OCI-LY3 (cell line): ENCODE results near the gene MARCHF3.

Source experiments
- H2AFZ ChIP-seq: fragments of 200-600, 300-600 bp; shearing (Covaris generic); 2 replicates; pipeline ENCODE4 v1.6.0; 2014; ENCODE audit warnings: antibody characterized with exemption, low read depth, low read length
- H3K27ac ChIP-seq: fragments of 200-600, 300-600 bp; sonication (generic); 2 replicates; pipeline ENCODE4 v1.5.1; 2014; ENCODE audit warnings: mild to moderate bottlenecking, low read length, moderate library complexity, mixed read lengths
- H3K27me3 ChIP-seq: fragments of 200-600, 300-600 bp; sonication (generic); 2 replicates; pipeline ENCODE4 v1.6.1; 2014; ENCODE audit warnings: low read depth, low read length, mixed read lengths
- H3K36me3 ChIP-seq: fragments of 200-600, 300-600 bp; sonication (generic); replicated peaks from 2 replicates; pipeline ENCODE3; 2014; ENCODE audit warnings: low read depth, low read length, mixed read lengths
- H3K4me1 ChIP-seq: fragments of 300-600, 200-600 bp; sonication (generic); 2 replicates; pipeline ENCODE4 v1.6.1; 2014; ENCODE audit warnings: low read length, mixed read lengths
- H3K4me2 ChIP-seq: fragments of 200-600, 300-600 bp; sonication (generic); 2 replicates; pipeline ENCODE4 v1.6.1; 2014; ENCODE audit warnings: low read length, mixed read lengths
- H3K4me3 ChIP-seq: fragments of 300-600, 200-600 bp; sonication (generic); 2 replicates; pipeline ENCODE4 v1.5.1; 2014; ENCODE audit warnings: antibody characterized with exemption, mild to moderate bottlenecking, low read length, moderate library complexity
- H3K79me2 ChIP-seq: fragments of 300-600, 200-600 bp; shearing (Covaris generic); 2 replicates; pipeline ENCODE4 v1.6.1; 2014; ENCODE audit warnings: mild to moderate bottlenecking, low read length, mixed read lengths
- H3K9ac ChIP-seq: fragments of 300-600, 200-600 bp; shearing (Covaris generic); 2 replicates; pipeline ENCODE4 v1.6.0; 2014; ENCODE audit warnings: mild to moderate bottlenecking, low read length, moderate library complexity
- H3K9me3 ChIP-seq: fragments of 200-600, 300-600 bp; shearing (Covaris generic); 2 replicates; pipeline ENCODE4 v1.6.1; 2014; ENCODE audit warnings: low read length, mixed read lengths; ENCODE audit not compliant: insufficient read depth
- H4K20me1 ChIP-seq: fragments of 200-600, 300-600 bp; sonication (generic); 2 replicates; pipeline ENCODE4 v1.6.1; 2016; ENCODE audit warnings: low read length, mixed read lengths; ENCODE audit not compliant: insufficient read depth
- EZH2phosphoT487 ChIP-seq: fragments of 200-600 bp; shearing (Covaris generic); IDR thresholded peaks from 2 replicates; pipeline ENCODE4 v1.6.1; 2018; ENCODE audit warnings: antibody characterized with exemption, mixed run types, low read depth
- TF ChIP-seq, protein P1 (sequence below): fragments of 200-600, 300-600 bp; sonication (generic); IDR thresholded peaks from 2 replicates; pipeline ENCODE4 v1.5.1; 2014; ENCODE audit warnings: antibody characterized with exemption, low read length, low read depth

The MARCHF3 gene

DNA sequence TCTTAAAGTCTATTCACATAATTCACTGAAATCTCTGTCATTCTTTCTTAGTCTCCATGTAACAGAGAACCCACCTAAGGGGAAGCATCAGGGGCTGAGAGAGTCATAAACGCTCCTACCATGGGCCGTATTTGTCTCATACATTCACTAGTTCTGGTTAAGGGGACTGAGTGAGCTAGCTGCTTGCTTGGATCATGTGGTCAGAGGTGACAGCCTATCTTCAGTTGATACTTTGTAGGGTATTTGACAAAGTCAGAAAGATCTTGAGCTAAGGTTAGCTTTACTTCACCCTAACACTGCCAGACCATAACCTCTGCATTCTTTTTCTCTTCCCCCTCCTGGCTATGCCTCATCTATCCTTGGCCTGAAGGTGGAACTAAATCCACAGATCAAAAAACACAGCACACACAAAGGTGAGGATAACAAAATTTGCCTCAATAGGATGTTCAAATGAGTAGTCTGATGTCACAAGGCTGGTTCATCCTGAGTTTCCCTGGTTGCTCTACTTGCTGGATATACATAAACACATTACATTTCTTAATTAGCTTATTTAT, 66.5 kb downstream of the MARCHF3 start:
- H3K9me3 ChIP-seq: no peaks in the 10 kb centered on the region
- H3K27ac ChIP-seq: no peak overlapping the region
- no peaks in the 10 kb centered on the region for H3K36me3 ChIP-seq
- no peak overlapping the region for H3K9ac ChIP-seq
- no peaks in the 10 kb centered on the region for H3K79me2 ChIP-seq
- H3K4me2 ChIP-seq: no peak overlapping the region
- TF ChIP-seq EZH2phosphoT487: no peak
- TF ChIP-seq, protein P1, sequence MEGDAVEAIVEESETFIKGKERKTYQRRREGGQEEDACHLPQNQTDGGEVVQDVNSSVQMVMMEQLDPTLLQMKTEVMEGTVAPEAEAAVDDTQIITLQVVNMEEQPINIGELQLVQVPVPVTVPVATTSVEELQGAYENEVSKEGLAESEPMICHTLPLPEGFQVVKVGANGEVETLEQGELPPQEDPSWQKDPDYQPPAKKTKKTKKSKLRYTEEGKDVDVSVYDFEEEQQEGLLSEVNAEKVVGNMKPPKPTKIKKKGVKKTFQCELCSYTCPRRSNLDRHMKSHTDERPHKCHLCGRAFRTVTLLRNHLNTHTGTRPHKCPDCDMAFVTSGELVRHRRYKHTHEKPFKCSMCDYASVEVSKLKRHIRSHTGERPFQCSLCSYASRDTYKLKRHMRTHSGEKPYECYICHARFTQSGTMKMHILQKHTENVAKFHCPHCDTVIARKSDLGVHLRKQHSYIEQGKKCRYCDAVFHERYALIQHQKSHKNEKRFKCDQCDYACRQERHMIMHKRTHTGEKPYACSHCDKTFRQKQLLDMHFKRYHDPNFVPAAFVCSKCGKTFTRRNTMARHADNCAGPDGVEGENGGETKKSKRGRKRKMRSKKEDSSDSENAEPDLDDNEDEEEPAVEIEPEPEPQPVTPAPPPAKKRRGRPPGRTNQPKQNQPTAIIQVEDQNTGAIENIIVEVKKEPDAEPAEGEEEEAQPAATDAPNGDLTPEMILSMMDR: 0 out of 2 replicates have a peak, but pooled peaks have one; percentile 20
- H3K4me3 ChIP-seq: no peak overlapping the region
- H4K20me1 ChIP-seq: no peaks in the 10 kb centered on the region
- H3K27me3 ChIP-seq: no peaks in the 10 kb centered on the region
- H2AFZ ChIP-seq: no peak overlapping the region
- peaks cover 8% of the 10 kb centered on the region for H3K4me1 ChIP-seq

DNA sequence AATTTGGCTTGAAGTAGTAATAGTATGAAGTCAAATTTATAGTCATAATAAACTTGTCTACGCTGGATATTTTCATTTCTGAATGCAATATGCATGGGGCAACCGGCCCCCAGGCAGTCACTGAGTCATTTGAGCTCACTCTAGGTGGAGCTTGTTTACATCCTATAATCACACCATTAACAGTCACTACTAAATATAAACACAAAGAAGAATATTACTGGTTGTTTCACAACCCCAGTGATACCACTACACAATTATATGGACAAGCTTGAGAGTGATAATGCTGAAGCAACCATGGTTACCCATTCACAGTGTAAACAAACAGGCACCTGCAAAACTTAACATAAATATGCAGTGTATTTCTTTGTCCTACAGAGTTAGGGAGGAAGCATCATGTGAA, 68.7 kb downstream of the MARCHF3 start:
- Histone ChIP-seq H3K4me3 (no peak overlapping the region), H3K4me1 (peaks cover 8% of the 10 kb centered on the region), H3K9ac (no peak overlapping the region), H3K36me3 (no peaks in the 10 kb centered on the region), H3K27me3 (no peaks in the 10 kb centered on the region), H3K79me2 (no peaks in the 10 kb centered on the region), H4K20me1 (no peaks in the 10 kb centered on the region), H3K9me3 (no peaks in the 10 kb centered on the region), H3K27ac (no peak overlapping the region), H2AFZ (no peak overlapping the region), H3K4me2 (no peak overlapping the region)
- TF ChIP-seq, protein P1: no peak
- no peak for TF ChIP-seq EZH2phosphoT487

DNA sequence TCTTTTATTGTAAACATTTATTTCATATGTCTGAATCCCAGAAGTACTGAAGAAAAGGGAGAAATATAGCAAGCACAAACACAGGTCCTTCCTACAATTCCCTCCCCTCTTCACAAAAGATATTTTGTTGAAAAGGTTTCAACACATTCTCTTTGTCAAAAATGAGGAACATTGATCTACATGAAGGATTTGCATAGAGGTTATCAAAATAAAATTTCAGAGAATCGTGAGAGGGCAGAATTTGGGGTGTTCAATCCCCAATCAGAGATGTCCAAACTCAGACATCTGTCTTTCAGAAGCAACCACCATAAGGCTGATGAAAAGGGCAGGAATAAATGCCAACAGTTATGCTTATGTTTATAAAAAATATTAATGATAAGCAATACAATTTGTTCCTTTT, 69.2 kb downstream of the MARCHF3 start:
- TF ChIP-seq, protein P1: no peak
- no peak for TF ChIP-seq EZH2phosphoT487
- no peak overlapping the region for H3K9ac ChIP-seq
- H3K27ac ChIP-seq: no peak overlapping the region

GRCh38 chr5:126959188-126959587, 71.2 kb downstream of the MARCHF3 start:
- no peaks in the 10 kb centered on the region for H3K9me3 ChIP-seq
- no peaks in the 10 kb centered on the region for H3K4me1 ChIP-seq
- no peak overlapping the region for H2AFZ ChIP-seq
- H3K36me3 ChIP-seq: no peaks in the 10 kb centered on the region
- H3K27me3 ChIP-seq: no peaks in the 10 kb centered on the region
- H3K27ac ChIP-seq: no peak overlapping the region
- H3K9ac ChIP-seq: no peak overlapping the region
- H3K4me3 ChIP-seq: no peak overlapping the region
- no peak for TF ChIP-seq EZH2phosphoT487
- TF ChIP-seq, protein P1: no peak
- H4K20me1 ChIP-seq: no peaks in the 10 kb centered on the region
- no peaks in the 10 kb centered on the region for H3K79me2 ChIP-seq
- no peak overlapping the region for H3K4me2 ChIP-seq

More for the DNA sequence above, 69.2 kb downstream of the MARCHF3 start:
- Histone ChIP-seq H3K4me2 (no peak overlapping the region), H2AFZ (no peak overlapping the region), H3K9me3 (no peaks in the 10 kb centered on the region), H3K4me3 (no peak overlapping the region), H3K36me3 (no peaks in the 10 kb centered on the region), H3K27me3 (no peaks in the 10 kb centered on the region), H4K20me1 (no peaks in the 10 kb centered on the region), H3K79me2 (no peaks in the 10 kb centered on the region), H3K4me1 (peaks cover 8% of the 10 kb centered on the region)
